ENCODE measurements around the gene EMP2. TPM values are rescaled to one million over a fixed set of nuclear protein-coding genes. Genes with fewer than 3 reads are reported as not detected.
"Not testable (repeated sequence)": the region's sequence is repeated elsewhere in the genome, so short reads cannot be mapped to it uniquely, and the experiment has no call there.

Gene EMP2
- total RNA-seq, 6 experiments from 2014 or later, result 38.5 to 95.6 (median 58.4) TPM

DNA sequence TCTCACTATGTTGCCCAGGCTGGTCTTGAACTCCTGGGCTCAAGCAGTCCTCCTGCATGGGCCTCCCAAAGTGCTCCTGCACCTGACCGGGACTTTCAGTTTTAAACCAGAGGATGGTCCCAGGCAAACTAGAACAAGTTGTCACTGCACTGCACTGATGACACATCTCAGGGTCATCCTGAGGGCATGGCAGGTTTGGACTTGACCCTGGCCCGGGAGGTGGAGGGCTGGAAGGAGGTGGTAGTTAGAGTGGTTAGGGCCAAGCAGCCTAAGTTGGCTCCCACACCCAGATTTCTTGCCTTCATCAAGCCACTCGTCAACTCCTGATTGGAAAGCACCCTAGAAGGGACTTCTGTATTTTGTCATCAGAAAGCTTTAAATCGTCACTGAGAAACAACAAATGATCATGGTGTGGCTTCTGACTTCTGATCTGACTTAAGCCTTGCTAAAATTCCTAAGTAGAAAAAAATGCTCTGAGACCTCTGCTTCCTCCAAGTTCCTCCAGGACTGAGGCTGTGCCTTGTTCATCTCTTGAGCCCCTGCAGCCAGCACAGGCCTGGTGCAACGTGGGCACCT, 43.5 kb downstream of the EMP2 start:
- no peaks in the 10 kb centered on the region for H3K9me3 ChIP-seq
- intact Hi-C loops (cut with DNase I), result no loop called here
- TF ChIP-seq, protein P1, sequence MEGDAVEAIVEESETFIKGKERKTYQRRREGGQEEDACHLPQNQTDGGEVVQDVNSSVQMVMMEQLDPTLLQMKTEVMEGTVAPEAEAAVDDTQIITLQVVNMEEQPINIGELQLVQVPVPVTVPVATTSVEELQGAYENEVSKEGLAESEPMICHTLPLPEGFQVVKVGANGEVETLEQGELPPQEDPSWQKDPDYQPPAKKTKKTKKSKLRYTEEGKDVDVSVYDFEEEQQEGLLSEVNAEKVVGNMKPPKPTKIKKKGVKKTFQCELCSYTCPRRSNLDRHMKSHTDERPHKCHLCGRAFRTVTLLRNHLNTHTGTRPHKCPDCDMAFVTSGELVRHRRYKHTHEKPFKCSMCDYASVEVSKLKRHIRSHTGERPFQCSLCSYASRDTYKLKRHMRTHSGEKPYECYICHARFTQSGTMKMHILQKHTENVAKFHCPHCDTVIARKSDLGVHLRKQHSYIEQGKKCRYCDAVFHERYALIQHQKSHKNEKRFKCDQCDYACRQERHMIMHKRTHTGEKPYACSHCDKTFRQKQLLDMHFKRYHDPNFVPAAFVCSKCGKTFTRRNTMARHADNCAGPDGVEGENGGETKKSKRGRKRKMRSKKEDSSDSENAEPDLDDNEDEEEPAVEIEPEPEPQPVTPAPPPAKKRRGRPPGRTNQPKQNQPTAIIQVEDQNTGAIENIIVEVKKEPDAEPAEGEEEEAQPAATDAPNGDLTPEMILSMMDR (IDR thresholded peaks at IDR 0.05), result no peak
- TF ChIP-seq POLR2A (IDR thresholded peaks at IDR 0.05), result no peak
- H3K27me3 ChIP-seq, result no peaks in the 10 kb centered on the region
- H3K27ac ChIP-seq, result no peak overlapping the region
- no peak overlapping the region for H3K4me3 ChIP-seq
- peaks cover 0 to 10% (median 0%) of the 10 kb centered on the region in 4 donors for H3K4me1 ChIP-seq
- peaks cover 0 to 51% (median 23%) of the 10 kb centered on the region in 4 donors for H3K36me3 ChIP-seq
- DNase-seq (no peak), ATAC-seq (peak in 3 of 4 donors; percentile 52 to 77 (median 67))
- WGBS (ENCODE audit: insufficient coverage, low coverage, low lambda C conversion rate, missing lambda C conversion rate), result 37% methylated on average over 3 of the region's 5 CpGs

DNA sequence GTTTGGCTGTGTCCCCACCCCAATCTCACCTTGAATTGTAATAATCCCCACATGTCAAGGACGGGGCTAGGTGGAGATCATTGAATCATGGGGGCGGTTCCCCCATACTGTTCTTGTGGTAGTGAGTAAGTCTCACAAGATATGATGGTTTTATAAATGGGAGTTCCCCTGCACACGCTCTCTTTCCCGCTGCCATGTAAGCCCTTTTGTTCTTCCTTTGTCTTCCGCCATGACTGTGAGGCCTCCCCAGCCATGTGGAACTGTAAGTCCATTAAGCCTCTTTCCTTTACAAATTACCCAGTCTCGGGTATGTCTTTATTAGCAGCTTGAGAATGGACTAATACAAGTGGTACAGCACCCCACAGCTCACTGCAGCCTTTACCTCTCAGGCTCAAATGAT, 44.1 kb downstream of the EMP2 start:
- H3K27ac ChIP-seq; H3K27me3 ChIP-seq; DNase-seq; H3K4me3 ChIP-seq; intact Hi-C loops (cut with DNase I); H3K9me3 ChIP-seq; H3K4me1 ChIP-seq; ATAC-seq: not testable (repeated sequence)
- H3K36me3 ChIP-seq, result peaks cover 0 to 50% (median 22%) of the 10 kb centered on the region in 4 donors
- 91% methylated on average over 6 of the region's 6 CpGs for WGBS (ENCODE audit: insufficient coverage, low coverage, low lambda C conversion rate, missing lambda C conversion rate)

DNA sequence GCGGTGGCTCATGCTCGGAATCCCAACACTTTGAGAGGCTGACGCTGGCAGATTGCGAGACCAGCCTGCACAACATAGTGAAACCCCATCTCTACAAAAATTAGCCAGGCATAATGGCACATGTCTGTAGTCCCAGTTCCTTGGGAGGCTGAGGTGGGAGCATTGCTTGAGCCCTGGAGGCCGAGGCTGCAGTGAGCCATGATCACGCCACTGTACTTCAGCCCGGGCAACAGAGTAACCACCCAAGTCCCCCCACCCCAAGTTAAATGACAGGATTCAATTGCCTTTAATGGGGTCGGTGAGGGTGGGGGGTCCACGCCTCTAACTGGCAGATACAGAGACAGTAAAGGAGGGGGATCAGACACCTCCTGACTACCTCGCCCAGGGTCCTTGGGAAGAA, 44.9 kb downstream of the EMP2 start:
- Histone ChIP-seq H3K27me3 (no peaks in the 10 kb centered on the region), H3K9me3 (no peaks in the 10 kb centered on the region), H3K4me3 (no peak overlapping the region), H3K27ac (no peak overlapping the region), H3K4me1 (peaks cover 0 to 10% (median 0%) of the 10 kb centered on the region in 4 donors), H3K36me3 (peaks cover 0 to 50% (median 18%) of the 10 kb centered on the region in 4 donors)
- ATAC-seq (no peak), DNase-seq (no peak)
- 83% methylated on average over 7 of the region's 10 CpGs for WGBS (ENCODE audit: insufficient coverage, low coverage, low lambda C conversion rate, missing lambda C conversion rate)
- intact Hi-C loops (cut with DNase I), result no loop called here
- TF ChIP-seq, protein P1 (IDR thresholded peaks at IDR 0.05), result no peak
- TF ChIP-seq POLR2A (IDR thresholded peaks at IDR 0.05), result no peak

DNA sequence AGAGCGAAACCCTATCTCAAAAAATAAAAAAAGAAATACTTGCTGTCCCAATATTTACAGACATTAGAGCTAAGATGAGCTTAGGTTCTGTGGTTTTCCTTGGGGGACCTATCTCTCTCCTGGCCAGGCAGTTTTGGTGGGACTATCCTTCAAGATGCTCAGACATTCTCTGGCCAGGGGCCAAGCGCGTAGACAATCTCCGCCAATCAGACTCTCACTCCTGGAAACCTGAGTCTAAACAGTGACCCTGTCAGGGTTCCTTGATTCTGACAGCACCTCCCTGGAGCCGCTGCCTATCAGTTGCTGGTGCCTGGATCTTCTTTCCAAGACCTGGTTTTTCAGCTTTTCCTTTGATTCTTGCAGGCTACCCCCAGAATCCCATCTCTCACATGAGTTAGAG, 45.6 kb downstream of the EMP2 start:
- Histone ChIP-seq H3K4me3 (no peak overlapping the region), H3K4me1 (peaks cover 0 to 10% (median 0%) of the 10 kb centered on the region in 4 donors), H3K27ac (no peak overlapping the region), H3K9me3 (no peaks in the 10 kb centered on the region), H3K27me3 (no peaks in the 10 kb centered on the region), H3K36me3 (peaks cover 0 to 48% (median 18%) of the 10 kb centered on the region in 4 donors)
- WGBS (ENCODE audit: insufficient coverage, low coverage, low lambda C conversion rate, missing lambda C conversion rate), result 91% methylated on average over 4 of the region's 5 CpGs
- intact Hi-C loops (cut with DNase I), result no loop called here
- no peak for TF ChIP-seq POLR2A (IDR thresholded peaks at IDR 0.05)
- TF ChIP-seq, protein P1 (IDR thresholded peaks at IDR 0.05), result no peak
- no peak for ATAC-seq
- DNase-seq, result no peak

DNA sequence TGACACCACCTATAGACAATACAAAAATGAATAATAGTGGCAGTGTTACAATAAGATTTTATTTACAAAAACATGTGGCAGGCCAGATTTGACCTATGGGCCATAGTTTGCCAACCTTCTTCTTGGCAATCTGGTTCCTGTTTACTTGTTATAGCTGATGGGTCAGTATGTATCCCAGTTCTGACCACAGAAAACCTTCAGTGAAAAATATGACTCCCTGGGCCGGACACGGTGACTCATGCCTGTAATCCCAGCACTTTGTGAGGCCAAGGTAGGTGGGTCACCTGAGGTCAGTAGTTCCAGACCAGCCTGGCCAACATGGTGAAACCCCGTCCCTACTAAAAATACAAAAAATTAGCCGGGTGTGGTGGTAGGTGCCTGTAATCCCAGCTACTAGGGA, 46.8 kb downstream of the EMP2 start:
- H3K4me3 ChIP-seq; H3K4me1 ChIP-seq; intact Hi-C loops (cut with DNase I); H3K9me3 ChIP-seq; H3K27ac ChIP-seq; H3K27me3 ChIP-seq: not testable (repeated sequence)
- peaks cover 0 to 39% (median 15%) of the 10 kb centered on the region in 4 donors for H3K36me3 ChIP-seq
- no CpG with 5 or more reads among the region's 4 CpGs for WGBS (ENCODE audit: insufficient coverage, low coverage, low lambda C conversion rate, missing lambda C conversion rate)
- ATAC-seq (peak in 2 of 4 donors; percentile 31 to 76), DNase-seq (peak in 1 of 3 donors; percentile 34)
